Spinal cord (tissue), 4 donors: Measurements from ENCODE around the gene CFAP68. TPM values are rescaled to one million over a fixed set of nuclear protein-coding genes. Genes with fewer than 3 reads are reported as not detected.

Experiments
- polyA plus RNA-seq, 2 donors: library from polyadenylated mRNA; unstranded; fragments of 120-200 nt; gene quantifications; one replicate each; pipeline ENCODE4 v1.2.1, GENCODE V29; 2013; ENCODE audit not compliant: insufficient read length in 2 of 2
- small RNA-seq: library from RNA; depleted of rRNA; stranded (forward); fragments of <200 nt; gene quantifications from one replicate; pipeline ENCODE3, GENCODE V24; 2014; ENCODE audit warnings: low replicate concordance
- total RNA-seq, 2 donors: library from RNA; depleted of rRNA in 1 of 2; stranded (reverse); fragments of 120-200 nt in 1 of 2; fragments of >200 nt in 1 of 2; gene quantifications; one replicate each; pipeline versions ENCODE4 v1.2.3 to v1.2.4, GENCODE V29; 2013 to 2014

CFAP68 gene
- total and polyA plus RNA-seq, 4 donors = 12.9 to 32.6 (median 27.4) TPM

Small RNA genes lying within 50 kb of the gene (small RNA-seq; reads per million reads assigned to genes)
- not detected for gene C11orf52
- gene GNG5P3 = not detected
- gene RNA5SP351 = not detected
- 0.06 reads per million for gene RPL37AP8

Other genes starting within 250 kb of the CFAP68 start
- 10 to 100 TPM; 27.2 to 45.1 TPM for gene PPP2R1B, start 113.2 kb upstream of the CFAP68 start, total RNA-seq
- 10 to 100 TPM; 17.4 to 19.0 TPM for gene PPP2R1B, start 113.2 kb upstream of the CFAP68 start, polyA plus RNA-seq
- gene ALG9, start 8.0 kb upstream of the CFAP68 start, total RNA-seq = 10 to 100 TPM; 55.9 to 61.1 TPM
- gene ALG9, start 8.0 kb upstream of the CFAP68 start, polyA plus RNA-seq = 10 to 100 TPM; 36.3 to 37.2 TPM
- gene FDXACB1, start 376 bp upstream of the CFAP68 start, total RNA-seq = 1 to 10 TPM; 4.6 to 7.1 TPM
- 1 to 10 TPM; 4.4 to 4.9 TPM for gene FDXACB1, start 376 bp upstream of the CFAP68 start, polyA plus RNA-seq
- 10 to 100 TPM; 85.2 to 90.4 TPM for gene CRYAB, start 32.2 kb downstream of the CFAP68 start, total RNA-seq
- gene CRYAB, start 32.2 kb downstream of the CFAP68 start, polyA plus RNA-seq = 100 to 1,000 TPM; 122 to 126 TPM
- gene HSPB2, start 33.2 kb downstream of the CFAP68 start, total RNA-seq = 1 to 10 TPM in 1 of 2 donors, under 1 TPM in 1; 0.50 to 3.0 TPM
- gene HSPB2, start 33.2 kb downstream of the CFAP68 start, polyA plus RNA-seq = 1 to 10 TPM; 4.3 to 5.7 TPM
- under 1 TPM in 1 of 2 donors, not detected in 1; 0.88 TPM for gene C11orf52, start 39.4 kb downstream of the CFAP68 start, total RNA-seq
- gene C11orf52, start 39.4 kb downstream of the CFAP68 start, polyA plus RNA-seq = under 1 TPM; 0.46 to 0.81 TPM
- gene DIXDC1, start 57.8 kb downstream of the CFAP68 start, total RNA-seq = 10 to 100 TPM; 48.5 to 66.4 TPM
- gene DIXDC1, start 57.8 kb downstream of the CFAP68 start, polyA plus RNA-seq = 10 to 100 TPM; 31.5 to 34.1 TPM
- gene DLAT, start 145.9 kb downstream of the CFAP68 start, total RNA-seq = 10 to 100 TPM; 36.5 to 58.3 TPM
- gene DLAT, start 145.9 kb downstream of the CFAP68 start, polyA plus RNA-seq = 10 to 100 TPM; 39.1 to 53.1 TPM
- gene PIH1D2, start 194.5 kb downstream of the CFAP68 start, total RNA-seq = 10 to 100 TPM in 1 of 2 donors, 1 to 10 TPM in 1; 5.4 to 12.9 TPM
- gene PIH1D2, start 194.5 kb downstream of the CFAP68 start, polyA plus RNA-seq = 1 to 10 TPM; 5.3 to 9.3 TPM
- gene NKAPD1, start 194.8 kb downstream of the CFAP68 start, total RNA-seq = 10 to 100 TPM; 24.8 to 36.4 TPM
- gene NKAPD1, start 194.8 kb downstream of the CFAP68 start, polyA plus RNA-seq = 10 to 100 TPM; 37.3 to 48.1 TPM
- 100 to 1,000 TPM in 1 of 2 donors, 10 to 100 TPM in 1; 73.3 to 122 TPM for gene TIMM8B, start 207.2 kb downstream of the CFAP68 start, total RNA-seq
- gene TIMM8B, start 207.2 kb downstream of the CFAP68 start, polyA plus RNA-seq = 10 to 100 TPM; 74.7 to 80.2 TPM
- 100 to 1,000 TPM in 1 of 2 donors, 10 to 100 TPM in 1; 93.9 to 125 TPM for gene SDHD, start 207.3 kb downstream of the CFAP68 start, total RNA-seq
- gene SDHD, start 207.3 kb downstream of the CFAP68 start, polyA plus RNA-seq = 10 to 100 TPM; 72.5 to 75.6 TPM